Measurements from ENCODE around the gene CXCL5.

The CXCL5 gene

DNA sequence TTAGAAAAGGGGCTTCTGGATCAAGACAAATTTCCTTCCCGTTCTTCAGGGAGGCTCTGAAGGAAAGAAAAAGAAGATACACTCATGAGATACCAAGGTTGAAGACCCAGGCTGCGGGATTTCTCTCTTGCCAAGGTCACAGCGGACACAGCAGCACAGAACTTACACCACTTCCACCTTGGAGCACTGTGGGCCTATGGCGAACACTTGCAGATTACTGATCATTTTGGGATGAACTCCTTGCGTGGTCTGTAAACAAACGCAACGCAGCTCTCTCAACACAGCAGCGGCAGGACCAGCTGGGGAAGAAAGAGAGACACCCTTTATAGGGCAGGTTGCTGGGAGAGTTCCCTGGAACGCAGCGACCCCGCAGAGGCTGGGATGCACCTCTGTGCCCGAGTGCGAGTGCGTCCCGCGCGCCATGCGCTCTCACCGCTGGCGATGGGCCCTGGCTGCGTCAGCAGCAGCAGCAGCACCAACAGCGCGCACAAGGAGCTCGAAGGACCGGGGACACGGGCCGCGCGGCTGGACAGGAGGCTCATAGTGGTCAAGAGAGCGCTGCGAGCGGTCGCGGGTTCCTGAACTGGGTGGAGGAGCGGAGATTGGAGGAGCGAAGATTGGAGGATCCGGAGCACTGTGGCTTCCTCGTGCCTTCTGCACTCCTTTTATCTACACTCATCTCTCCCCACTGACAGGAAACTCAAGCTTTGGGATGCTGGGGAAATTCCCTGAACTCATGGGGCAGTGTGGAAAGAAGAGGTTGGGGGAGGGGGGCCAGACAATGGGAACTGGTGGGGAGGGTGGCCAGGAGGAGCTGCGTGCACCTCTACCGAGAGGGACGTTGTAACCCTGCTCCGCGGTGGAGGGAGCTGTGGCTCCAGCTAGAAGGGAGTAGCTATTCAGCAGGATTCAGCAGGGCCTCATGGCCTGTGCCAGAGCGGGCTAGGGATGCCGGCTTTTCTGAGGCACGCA, at the start of gene CXCL5:
CXCL5 (minus strand) TSS at position 638 of the 972 bp plus-strand sequence; CDS start at position 542, 96 bp downstream.
- Mint-ChIP-seq H3K36me3 (no peaks in the 10 kb centered on the region), H3K27ac (no peak within 1 kb of the TSS), H3K9me3 (no peaks in the 10 kb centered on the region), H3K4me1 (peaks cover 2 to 6% of the 10 kb centered on the region in 2 donors), H3K27me3 (peaks cover 11 to 25% of the 10 kb centered on the region in 2 donors), H3K4me3 (no peak within 1 kb of the TSS)
- DNase-seq (no peak), ATAC-seq (replicated peaks) (peak in 1 of 2 donors; percentile 25)

DNA sequence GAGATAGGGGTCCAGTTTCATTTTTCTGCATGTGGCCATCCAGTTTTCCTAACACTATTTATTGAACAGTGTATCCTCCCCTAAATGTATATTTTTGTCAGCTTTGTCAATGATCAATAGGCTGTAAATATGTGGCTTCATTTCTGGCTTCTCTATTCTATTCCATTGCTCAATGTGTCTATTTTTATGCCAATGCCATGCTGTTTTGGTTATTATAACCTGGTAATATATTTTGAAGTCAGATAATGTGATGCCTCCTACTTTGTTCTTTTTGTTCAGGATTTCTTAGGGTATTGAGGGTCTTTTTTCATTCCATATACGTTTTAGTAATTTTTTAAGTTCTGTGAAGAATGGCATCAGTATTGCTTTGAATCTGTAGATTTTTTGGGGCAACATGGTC, 48.7 kb upstream of the CXCL5 start:
- DNase-seq: no peak
- peaks cover 8 to 48% of the 10 kb centered on the region in 2 donors for H3K27me3 Mint-ChIP-seq
- ATAC-seq (replicated peaks): no peak

DNA sequence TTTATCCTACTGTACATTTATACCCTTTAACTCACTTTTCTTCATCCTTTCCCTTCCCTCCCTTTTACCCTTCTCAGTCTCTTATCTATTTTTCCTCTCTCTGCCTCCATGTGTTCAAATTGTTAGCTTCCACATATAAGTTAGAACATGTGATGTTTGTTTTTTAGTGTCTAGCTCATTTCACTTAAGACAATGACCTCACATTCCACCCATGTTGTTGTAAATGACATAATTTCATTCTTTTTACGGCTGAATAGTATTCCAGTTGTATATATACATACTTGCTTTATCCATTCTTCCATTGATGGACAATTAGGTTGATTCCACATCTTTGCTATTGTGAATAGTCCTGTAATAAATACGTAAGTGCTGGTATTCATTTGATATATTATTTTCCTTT, 47.3 kb upstream of the CXCL5 start:
- no peak for ATAC-seq (replicated peaks)
- peaks cover 12 to 52% of the 10 kb centered on the region in 2 donors for H3K27me3 Mint-ChIP-seq
- H3K4me3 Mint-ChIP-seq: no peak overlapping the region
- H3K9me3 Mint-ChIP-seq: peaks cover 6 to 10% of the 10 kb centered on the region in 2 donors
- no peaks in the 10 kb centered on the region for H3K36me3 Mint-ChIP-seq
- no peak overlapping the region for H3K27ac Mint-ChIP-seq
- no peaks in the 10 kb centered on the region for H3K4me1 Mint-ChIP-seq
- DNase-seq: no peak

More for the DNA sequence above, 48.7 kb upstream of the CXCL5 start:
- H3K36me3 Mint-ChIP-seq: no peaks in the 10 kb centered on the region
- peaks cover 11% of the 10 kb centered on the region in 2 donors for H3K9me3 Mint-ChIP-seq
- H3K4me3 Mint-ChIP-seq: no peak overlapping the region
- H3K4me1 Mint-ChIP-seq: no peaks in the 10 kb centered on the region
- H3K27ac Mint-ChIP-seq: no peak overlapping the region

DNA sequence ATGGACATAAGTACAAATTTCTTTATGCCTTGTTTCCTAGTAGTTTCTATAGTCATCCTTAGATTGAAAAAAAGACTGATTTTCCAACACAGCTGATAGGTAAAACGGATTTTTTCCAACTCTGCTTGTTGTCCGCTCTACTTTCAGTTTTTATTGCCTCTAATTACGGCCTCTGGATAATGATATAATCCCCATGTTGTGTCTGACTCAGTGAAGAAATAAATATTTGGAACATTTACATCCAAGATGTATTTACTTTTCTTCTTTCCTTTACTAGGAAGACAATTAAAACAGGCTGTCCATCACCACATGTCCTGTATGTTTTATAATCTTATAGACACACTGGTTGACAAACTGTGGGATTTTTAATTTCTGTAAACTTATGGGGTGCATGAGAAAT, 46.8 kb upstream of the CXCL5 start:
- Mint-ChIP-seq H3K9me3 (peaks cover 6 to 10% of the 10 kb centered on the region in 2 donors), H3K27ac (no peak overlapping the region), H3K27me3 (peaks cover 14 to 55% of the 10 kb centered on the region in 2 donors), H3K4me3 (no peak overlapping the region), H3K4me1 (no peaks in the 10 kb centered on the region), H3K36me3 (no peaks in the 10 kb centered on the region)
- ATAC-seq (replicated peaks) (no peak), DNase-seq (no peak)

DNA sequence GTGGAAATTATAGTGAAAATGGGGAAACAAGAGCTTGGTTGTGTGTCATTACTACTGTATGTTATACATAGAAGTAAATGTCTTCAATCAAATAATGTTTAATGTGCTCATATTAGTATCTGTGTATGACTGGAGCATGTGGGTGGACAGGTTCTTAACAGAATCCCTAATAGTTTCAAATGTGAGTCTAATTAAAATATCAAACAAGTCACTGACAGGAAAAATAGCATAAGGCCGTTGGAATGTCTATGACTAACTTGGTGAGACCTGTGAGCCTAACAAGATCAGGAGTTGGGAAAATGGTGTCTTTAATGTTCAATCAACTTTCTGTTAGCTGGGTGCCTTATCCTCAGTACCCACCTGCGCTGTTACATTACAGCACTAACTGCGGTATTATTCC, 46.2 kb upstream of the CXCL5 start:
- Mint-ChIP-seq H3K9me3 (peaks cover 6 to 10% of the 10 kb centered on the region in 2 donors), H3K27me3 (peaks cover 18 to 60% of the 10 kb centered on the region in 2 donors)
- no peak for DNase-seq

DNA sequence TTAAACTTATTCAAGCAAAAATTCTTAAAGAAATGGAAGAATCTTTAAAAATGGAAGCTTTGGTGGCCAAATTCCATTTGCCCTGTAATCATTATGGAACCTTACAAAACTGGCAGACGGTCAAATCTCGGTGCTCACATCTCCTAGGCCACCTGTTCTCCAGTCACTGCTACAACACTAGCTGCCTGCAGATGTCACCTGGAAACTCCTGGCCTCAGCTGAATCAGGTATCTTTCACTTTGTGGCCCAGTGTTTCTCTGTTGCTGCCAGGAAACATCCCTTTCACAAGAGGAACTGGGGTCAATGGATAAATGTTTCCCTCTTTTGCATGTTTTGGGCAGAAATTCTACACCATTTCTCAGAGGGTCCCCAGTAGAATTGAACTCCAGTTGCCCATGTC, 44.2 kb upstream of the CXCL5 start:
- peaks cover 37 to 72% of the 10 kb centered on the region in 2 donors for H3K27me3 Mint-ChIP-seq
- no peak for ATAC-seq (replicated peaks)
- DNase-seq: no peak
- no peaks in the 10 kb centered on the region for H3K36me3 Mint-ChIP-seq
- peaks cover 6 to 10% of the 10 kb centered on the region in 2 donors for H3K9me3 Mint-ChIP-seq
- H3K4me3 Mint-ChIP-seq: no peak overlapping the region
- peaks cover 7 to 20% of the 10 kb centered on the region in 2 donors for H3K4me1 Mint-ChIP-seq
- H3K27ac Mint-ChIP-seq: no peak overlapping the region

More for the DNA sequence above, 46.2 kb upstream of the CXCL5 start:
- Mint-ChIP-seq H3K4me1 (peaks cover 0 to under 1% of the 10 kb centered on the region in 2 donors), H3K4me3 (no peak overlapping the region), H3K27ac (no peak overlapping the region), H3K36me3 (no peaks in the 10 kb centered on the region)
- no peak for ATAC-seq (replicated peaks)

DNA sequence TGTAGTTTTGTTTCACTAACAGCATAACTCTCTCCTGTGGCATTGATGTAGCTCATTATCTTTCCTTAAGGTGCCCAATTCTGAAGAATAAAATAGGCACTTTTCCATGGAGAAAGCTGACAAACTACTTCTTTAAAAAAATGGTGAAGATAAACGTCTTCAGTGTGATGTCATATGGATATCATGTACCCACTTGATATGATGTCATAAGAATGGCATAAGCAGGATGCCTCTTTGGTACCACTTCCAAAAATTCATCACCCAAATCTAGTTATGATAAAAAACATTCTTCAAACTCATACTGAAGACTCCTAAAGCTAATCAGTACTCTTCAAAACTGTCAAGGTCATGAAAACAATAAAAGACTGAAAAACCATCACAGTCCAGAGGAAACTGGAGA, 42.9 kb upstream of the CXCL5 start:
- ATAC-seq (replicated peaks) (no peak), DNase-seq (no peak)
- no peaks in the 10 kb centered on the region for H3K9me3 Mint-ChIP-seq
- no peaks in the 10 kb centered on the region for H3K36me3 Mint-ChIP-seq
- H3K27ac Mint-ChIP-seq: no peak overlapping the region
- no peak overlapping the region for H3K4me3 Mint-ChIP-seq
- peaks cover 40 to 71% of the 10 kb centered on the region in 2 donors for H3K27me3 Mint-ChIP-seq
- H3K4me1 Mint-ChIP-seq: peaks cover 7 to 27% of the 10 kb centered on the region in 2 donors

DNA sequence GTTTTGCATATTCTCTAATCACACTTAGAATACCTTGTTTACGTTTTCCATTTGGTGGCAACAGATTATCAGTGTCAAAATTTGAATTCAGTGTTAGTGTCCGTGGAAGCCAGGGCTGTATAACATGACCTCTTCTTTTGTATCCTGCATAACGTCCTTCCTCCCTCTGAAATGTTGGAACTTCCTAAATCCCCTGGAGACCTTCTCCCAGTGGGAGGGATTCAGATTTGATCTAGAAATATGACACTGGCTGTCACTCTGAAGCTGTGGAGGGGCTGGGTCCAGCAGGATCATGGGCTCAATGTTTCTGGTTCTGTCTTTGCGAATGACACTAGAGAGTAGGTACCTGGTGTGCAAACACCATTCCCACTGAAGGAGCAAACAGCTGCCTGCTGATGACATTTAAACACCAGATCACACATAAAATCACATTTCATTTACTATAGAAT, 40.9 kb upstream of the CXCL5 start:
- Mint-ChIP-seq H3K27me3 (peaks cover 51 to 61% of the 10 kb centered on the region in 2 donors), H3K4me3 (peak overlapping the region; percentile 81 to 88), H3K9me3 (no peaks in the 10 kb centered on the region), H3K36me3 (no peaks in the 10 kb centered on the region), H3K27ac (no peak overlapping the region), H3K4me1 (peaks cover 7 to 27% of the 10 kb centered on the region in 2 donors)
- peak in 1 of 2 donors; percentile 8 for ATAC-seq (replicated peaks)
- DNase-seq: no peak

DNA sequence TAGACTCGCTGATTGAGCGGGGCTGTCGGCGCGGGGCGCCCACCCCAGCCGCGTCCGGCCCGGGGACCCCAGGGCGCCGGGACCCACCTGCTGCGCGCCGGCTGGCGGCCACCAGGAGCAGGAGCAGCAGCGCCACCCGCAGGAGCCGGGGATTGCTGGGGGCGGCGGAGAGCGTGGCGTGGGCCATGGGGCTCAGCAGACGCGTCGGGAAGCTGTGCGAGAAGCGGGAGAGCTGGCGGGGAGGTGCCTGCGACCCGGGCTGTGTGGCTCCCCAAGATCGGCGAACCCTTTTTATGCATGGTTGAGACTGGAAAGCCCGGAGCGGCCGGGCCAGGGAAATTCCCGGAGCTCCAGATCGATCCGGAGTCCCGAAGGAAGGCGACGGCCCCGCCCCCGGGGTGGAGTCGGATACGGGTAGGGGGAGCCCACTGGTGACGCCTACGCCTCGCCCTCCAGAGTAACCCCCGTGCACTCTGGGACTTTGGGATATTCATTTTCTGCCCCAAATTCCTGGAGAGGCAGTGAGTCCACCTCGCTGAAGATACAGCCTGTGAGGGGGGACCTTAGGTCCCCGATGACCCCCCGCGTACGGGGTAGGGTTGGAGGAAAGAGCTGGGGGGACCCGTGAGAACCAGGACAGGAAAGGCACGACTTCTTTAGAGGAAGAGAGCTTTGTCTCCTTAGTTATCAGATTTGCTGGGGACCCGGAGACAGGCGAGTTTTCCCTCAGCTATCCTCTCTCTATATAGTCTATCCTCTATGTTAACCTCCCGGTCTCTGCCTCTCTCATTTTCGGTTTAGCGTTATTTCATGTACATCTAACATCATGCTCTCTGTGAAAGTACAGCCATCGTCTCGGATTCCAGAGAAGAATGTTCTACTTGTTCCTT, 40.2 kb upstream of the CXCL5 start, which contains the start of gene CXCL3:
CXCL3 (minus strand) TSS at position 265 of the 890 bp plus-strand sequence; CDS start at position 187, 78 bp downstream.
- DNase-seq: no peak
- Mint-ChIP-seq H3K27ac (no peak within 1 kb of the TSS), H3K36me3 (no peaks in the 10 kb centered on the region), H3K9me3 (no peaks in the 10 kb centered on the region), H3K4me1 (peaks cover 7 to 27% of the 10 kb centered on the region in 2 donors), H3K27me3 (peaks cover 51 to 59% of the 10 kb centered on the region in 2 donors), H3K4me3 (peak within 1 kb of the TSS; percentile 81 to 88)
- ATAC-seq (replicated peaks): peak; percentile 73

DNA sequence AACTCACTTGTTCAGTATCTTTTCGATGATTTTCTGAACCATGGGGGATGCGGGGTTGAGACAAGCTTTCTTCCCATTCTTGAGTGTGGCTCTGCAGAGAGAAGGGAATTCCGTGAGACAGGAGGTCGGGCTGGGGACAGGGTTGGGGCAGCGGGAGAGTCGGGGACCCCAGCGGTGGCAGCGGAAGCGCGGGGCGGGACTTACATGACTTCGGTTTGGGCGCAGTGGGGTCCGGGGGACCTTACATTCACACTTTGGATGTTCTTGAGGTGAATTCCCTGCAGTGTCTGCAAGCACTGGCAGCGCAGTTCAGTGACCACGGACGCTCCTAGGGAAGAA, 39.6 kb upstream of the CXCL5 start:
- Mint-ChIP-seq H3K9me3 (no peaks in the 10 kb centered on the region), H3K4me1 (peaks cover 7 to 27% of the 10 kb centered on the region in 2 donors), H3K27ac (no peak overlapping the region), H3K4me3 (peak overlapping the region; percentile 76 to 88), H3K27me3 (peaks cover 52 to 55% of the 10 kb centered on the region in 2 donors), H3K36me3 (no peaks in the 10 kb centered on the region)
- DNase-seq (no peak), ATAC-seq (replicated peaks) (peak in 1 of 2 donors; percentile 45)

DNA sequence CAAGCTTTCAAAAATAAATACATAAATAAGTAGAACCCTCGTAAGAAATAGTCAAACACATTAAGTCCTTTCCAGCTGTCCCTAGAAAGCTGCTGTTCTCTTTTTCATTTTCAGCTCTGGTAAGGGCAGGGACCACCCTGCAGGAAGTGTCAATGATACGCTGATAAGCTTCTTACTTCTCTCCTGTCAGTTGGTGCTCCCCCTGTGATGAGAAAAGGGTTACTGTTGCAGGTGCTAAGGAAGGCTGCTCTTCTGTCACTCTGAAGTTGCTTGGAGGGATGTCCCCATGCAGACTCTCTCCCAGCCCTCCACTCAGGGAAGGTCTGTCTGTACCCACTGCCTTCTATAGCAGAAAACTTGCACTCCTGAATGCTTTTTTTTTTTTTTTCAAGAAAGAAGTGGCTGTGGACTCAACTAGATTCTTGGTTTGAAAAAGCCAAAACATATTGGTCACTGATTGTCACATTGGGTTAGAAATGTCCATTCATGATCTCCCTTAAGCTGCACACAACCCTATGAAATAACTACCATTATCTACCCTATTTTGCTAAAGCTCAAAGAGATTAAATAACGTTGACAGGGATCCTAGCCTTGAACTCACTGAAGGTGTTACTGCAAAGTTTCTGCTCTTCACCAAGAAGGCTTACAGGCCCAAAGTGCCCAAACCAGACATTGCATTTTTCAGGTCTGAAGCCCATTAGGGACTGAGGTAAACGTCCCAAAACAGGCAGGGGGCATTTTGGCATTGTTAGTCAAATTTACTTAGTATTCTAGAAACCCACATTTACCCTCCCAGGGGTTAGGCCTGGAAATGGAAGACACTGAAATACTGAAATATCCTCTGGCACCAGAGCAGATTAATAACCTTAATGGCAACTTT, 38.8 kb upstream of the CXCL5 start:
- ATAC-seq (replicated peaks) (no peak), DNase-seq (no peak)
- H3K4me3 Mint-ChIP-seq: peak overlapping the region; percentile 76 to 88
- H3K4me1 Mint-ChIP-seq: peaks cover 7 to 27% of the 10 kb centered on the region in 2 donors
- H3K36me3 Mint-ChIP-seq: no peaks in the 10 kb centered on the region
- no peak overlapping the region for H3K27ac Mint-ChIP-seq
- peaks cover 54 to 57% of the 10 kb centered on the region in 2 donors for H3K27me3 Mint-ChIP-seq
- H3K9me3 Mint-ChIP-seq: no peaks in the 10 kb centered on the region

DNA sequence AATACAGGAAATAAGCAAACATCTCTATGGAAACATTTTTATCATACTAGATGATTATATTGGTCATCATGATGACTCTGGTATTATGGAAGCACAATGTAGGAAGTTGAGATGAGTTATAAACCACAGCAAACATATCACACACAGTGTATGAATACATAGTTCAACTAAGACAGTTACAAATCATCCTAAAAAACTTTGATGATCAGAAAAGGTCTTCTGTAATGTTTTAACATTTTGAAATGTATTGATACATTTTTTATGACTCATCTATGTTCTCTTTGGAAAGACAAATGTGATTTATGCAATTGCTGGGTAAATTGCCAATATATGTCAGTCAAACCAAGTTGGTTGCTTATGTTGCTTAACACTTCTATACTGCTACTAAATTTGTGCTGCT, 35.3 kb upstream of the CXCL5 start:
- H3K27ac Mint-ChIP-seq: no peak overlapping the region

DNA sequence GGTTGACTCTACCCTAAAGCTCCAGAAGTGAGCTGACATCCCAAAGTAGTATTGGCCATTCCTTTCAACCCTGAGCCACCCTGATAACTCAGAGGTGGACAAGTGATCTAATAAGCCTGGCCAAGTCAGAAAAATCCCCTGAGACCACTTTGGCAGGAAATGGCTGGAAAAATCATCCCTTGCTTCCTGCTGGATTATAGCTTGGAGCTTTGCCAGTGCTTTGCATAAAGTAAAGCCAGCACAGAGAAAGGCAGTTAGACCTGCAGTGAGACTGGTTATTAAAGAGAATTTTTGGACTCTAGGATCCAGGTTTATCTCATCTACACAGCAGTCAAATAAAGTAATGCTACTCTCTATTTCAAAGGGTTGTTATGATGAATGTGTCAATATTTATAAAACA, 33.6 kb upstream of the CXCL5 start:
- H3K27ac Mint-ChIP-seq: no peak overlapping the region
- peaks cover 0 to under 1% of the 10 kb centered on the region in 2 donors for H3K4me1 Mint-ChIP-seq
- no peak overlapping the region for H3K4me3 Mint-ChIP-seq
- H3K36me3 Mint-ChIP-seq: no peaks in the 10 kb centered on the region
- no peaks in the 10 kb centered on the region for H3K9me3 Mint-ChIP-seq
- peaks cover 9 to 17% of the 10 kb centered on the region in 2 donors for H3K27me3 Mint-ChIP-seq
- ATAC-seq (replicated peaks) (no peak), DNase-seq (no peak)

More for the DNA sequence above, 35.3 kb upstream of the CXCL5 start:
- no peaks in the 10 kb centered on the region for H3K36me3 Mint-ChIP-seq
- H3K4me3 Mint-ChIP-seq: no peak overlapping the region
- DNase-seq (no peak), ATAC-seq (replicated peaks) (no peak)
- peaks cover 2 to 17% of the 10 kb centered on the region in 2 donors for H3K4me1 Mint-ChIP-seq
- peaks cover 24 to 30% of the 10 kb centered on the region in 2 donors for H3K27me3 Mint-ChIP-seq
- H3K9me3 Mint-ChIP-seq: no peaks in the 10 kb centered on the region

Measured in stimulated activated naive B cell treated with anti-CD40 and anti-IgM and Interleukin-4, amounts not matched to agents 10 μg/mL and 1 μg/mL and 100 μg/mL, for 72 hours (primary cell).